ENCODE measurements around the gene ESCO1. TPM values are rescaled to one million over a fixed set of nuclear protein-coding genes. Genes with fewer than 3 reads are reported as not detected.

The ESCO1 gene
- total and polyA plus RNA-seq, 4 donors = 7.2 to 21.2 (median 15.7) TPM

Other genes with a start within 250 kb of the ESCO1 start
- 10 to 100 TPM; 21.0 to 35.4 TPM for gene SNRPD1, start 11.6 kb upstream of the ESCO1 start, total RNA-seq
- 10 to 100 TPM in 1 of 2 donors, 1 to 10 TPM in 1; 8.8 to 24.0 TPM for gene SNRPD1, start 11.6 kb upstream of the ESCO1 start, polyA plus RNA-seq
- gene ABHD3, start 104.1 kb upstream of the ESCO1 start, total RNA-seq = 10 to 100 TPM; 17.5 to 21.7 TPM
- 10 to 100 TPM in 1 of 2 donors, 1 to 10 TPM in 1; 7.6 to 22.6 TPM for gene ABHD3, start 104.1 kb upstream of the ESCO1 start, polyA plus RNA-seq
- gene MIB1, start 140.1 kb upstream of the ESCO1 start, total RNA-seq = 10 to 100 TPM; 57.1 to 63.5 TPM
- 10 to 100 TPM in 1 of 2 donors, 1 to 10 TPM in 1; 8.5 to 12.3 TPM for gene MIB1, start 140.1 kb upstream of the ESCO1 start, polyA plus RNA-seq

Data from aorta (tissue), 4 donors.